ENCODE data around the gene POLR3H. TPM values are rescaled to one million over a fixed set of nuclear protein-coding genes. Genes with fewer than 3 reads are reported as not detected.

Gene POLR3H
- total RNA-seq, 1 donor from 2014 or later: 46.6 TPM

DNA sequence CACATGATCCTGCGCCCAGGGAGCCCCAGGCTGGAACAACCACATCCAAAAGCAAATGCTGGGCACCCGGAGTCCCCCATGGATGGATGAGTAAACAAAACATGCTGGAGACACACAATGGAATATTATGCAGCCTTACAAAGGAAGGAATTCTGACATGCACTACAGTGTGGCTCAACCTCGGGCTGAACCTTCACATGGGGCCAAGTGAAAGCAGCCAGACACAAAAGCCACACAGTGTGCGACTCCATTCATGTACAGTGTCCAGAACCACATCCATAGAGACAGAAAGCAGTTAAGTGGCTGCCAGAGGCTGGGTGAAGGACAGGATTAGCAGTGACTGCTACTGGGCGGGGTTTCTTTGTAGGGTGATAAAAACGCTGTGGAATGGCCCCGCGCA lies 10.1 kb downstream of the POLR3H start:
- Mint-ChIP-seq H3K9me3 (no peaks in the 10 kb centered on the region), H3K4me1 (ENCODE audit: unreplicated experiment) (no peaks in the 10 kb centered on the region), H3K27me3 (no peaks in the 10 kb centered on the region), H3K4me3 (no peak overlapping the region), H3K27ac (no peak overlapping the region), H3K36me3 (peaks cover 8% of the 10 kb centered on the region)
- DNase-seq (ENCODE audit: extremely low spot score, unreplicated experiment): no peak
- TF ChIP-seq, protein P1, sequence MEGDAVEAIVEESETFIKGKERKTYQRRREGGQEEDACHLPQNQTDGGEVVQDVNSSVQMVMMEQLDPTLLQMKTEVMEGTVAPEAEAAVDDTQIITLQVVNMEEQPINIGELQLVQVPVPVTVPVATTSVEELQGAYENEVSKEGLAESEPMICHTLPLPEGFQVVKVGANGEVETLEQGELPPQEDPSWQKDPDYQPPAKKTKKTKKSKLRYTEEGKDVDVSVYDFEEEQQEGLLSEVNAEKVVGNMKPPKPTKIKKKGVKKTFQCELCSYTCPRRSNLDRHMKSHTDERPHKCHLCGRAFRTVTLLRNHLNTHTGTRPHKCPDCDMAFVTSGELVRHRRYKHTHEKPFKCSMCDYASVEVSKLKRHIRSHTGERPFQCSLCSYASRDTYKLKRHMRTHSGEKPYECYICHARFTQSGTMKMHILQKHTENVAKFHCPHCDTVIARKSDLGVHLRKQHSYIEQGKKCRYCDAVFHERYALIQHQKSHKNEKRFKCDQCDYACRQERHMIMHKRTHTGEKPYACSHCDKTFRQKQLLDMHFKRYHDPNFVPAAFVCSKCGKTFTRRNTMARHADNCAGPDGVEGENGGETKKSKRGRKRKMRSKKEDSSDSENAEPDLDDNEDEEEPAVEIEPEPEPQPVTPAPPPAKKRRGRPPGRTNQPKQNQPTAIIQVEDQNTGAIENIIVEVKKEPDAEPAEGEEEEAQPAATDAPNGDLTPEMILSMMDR (conservative IDR thresholded peaks at IDR 0.05): no peak

DNA sequence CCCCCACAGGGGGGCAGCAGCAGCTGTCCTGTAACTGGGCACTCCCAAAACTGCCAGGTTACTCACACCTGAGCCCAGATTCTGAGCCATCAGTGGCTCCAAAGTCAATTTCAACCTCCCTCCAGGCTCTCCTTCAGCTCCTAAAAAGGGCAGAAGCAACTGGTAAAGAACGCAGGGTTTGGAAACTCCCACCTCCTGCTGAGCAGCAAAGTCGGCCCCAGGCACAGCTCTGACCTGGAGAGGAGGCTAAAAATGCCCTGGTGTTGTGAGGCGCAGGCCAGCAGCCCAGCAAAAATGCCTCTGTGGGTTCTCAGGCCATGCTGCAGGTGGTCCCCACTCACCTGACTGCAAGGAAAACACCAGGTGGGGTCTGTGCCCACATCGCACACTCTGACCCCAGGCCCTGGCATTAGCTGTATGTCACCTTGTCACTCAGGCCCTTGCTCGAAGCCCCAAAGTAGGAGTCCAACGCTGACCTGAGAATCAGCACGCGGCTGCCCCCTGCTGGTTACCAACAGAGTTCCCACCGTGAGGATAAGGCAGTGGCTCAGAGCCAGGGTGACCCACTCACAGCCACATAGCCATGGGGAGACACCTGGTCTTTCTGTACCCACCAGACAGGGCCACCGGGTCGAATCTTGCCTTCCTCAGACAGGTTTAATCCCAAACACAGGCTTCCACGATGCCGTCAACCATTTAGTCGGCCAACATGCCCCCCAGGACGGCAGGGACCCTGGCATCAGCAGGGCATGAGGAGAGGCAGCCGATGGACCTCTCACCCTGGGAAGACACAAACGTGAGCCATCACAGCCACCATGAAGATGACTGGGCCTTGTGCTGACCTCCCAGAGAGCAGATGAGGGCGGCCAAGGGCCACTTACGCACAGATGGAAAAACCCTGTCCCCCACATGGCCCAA lies 11.1 kb downstream of the POLR3H start:
- H3K27me3 Mint-ChIP-seq: no peaks in the 10 kb centered on the region
- peaks cover 14% of the 10 kb centered on the region for H3K36me3 Mint-ChIP-seq
- TF ChIP-seq, protein P1 (conservative IDR thresholded peaks at IDR 0.05): peak; percentile 84
- no peaks in the 10 kb centered on the region for H3K4me1 Mint-ChIP-seq (ENCODE audit: unreplicated experiment)
- no peaks in the 10 kb centered on the region for H3K9me3 Mint-ChIP-seq
- H3K27ac Mint-ChIP-seq: peak overlapping the region; percentile 21
- no peak overlapping the region for H3K4me3 Mint-ChIP-seq
- DNase-seq (ENCODE audit: extremely low spot score, unreplicated experiment): no peak

DNA sequence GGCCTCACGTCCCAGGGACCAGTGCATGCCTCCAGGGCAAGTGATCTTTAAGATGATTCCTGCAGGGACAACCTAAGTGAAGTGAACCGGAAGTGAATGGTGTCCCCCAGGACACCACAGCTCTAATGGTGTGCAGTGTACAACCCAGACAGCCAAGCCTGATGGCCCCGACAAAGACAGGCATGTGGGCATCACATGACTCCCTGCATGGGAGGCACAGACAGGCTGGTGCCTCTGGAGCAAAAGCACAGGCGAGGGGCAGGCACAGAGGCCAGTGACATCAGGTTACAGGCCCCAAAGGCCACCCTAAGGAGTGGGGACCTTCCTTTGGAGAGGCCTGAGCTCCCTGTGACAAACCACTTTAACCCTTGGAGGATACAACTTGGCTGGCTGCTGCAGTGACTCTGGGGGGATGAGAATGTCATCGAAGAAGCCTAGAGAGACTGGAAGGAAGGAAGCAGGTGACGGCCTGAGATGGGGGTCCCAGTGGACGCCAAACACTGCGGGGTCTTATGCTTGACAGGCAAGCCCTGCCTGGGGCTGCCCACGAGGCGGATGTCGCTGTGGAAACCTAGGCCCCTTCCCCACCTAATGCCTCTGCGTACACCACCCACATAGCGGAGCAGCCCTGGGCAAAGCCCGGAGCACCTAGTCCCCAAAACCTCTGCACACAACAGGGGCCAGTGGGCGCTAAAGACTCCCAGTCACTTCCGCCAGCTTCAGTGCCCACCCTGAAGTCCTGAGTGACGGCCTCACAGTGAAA lies 12.4 kb downstream of the POLR3H start:
- Mint-ChIP-seq H3K36me3 (peaks cover 10% of the 10 kb centered on the region), H3K27me3 (no peaks in the 10 kb centered on the region), H3K9me3 (no peaks in the 10 kb centered on the region), H3K4me1 (ENCODE audit: unreplicated experiment) (no peaks in the 10 kb centered on the region), H3K27ac (no peak overlapping the region), H3K4me3 (no peak overlapping the region)
- DNase-seq (ENCODE audit: extremely low spot score, unreplicated experiment): no peak
- TF ChIP-seq, protein P1 (conservative IDR thresholded peaks at IDR 0.05): no peak

DNA sequence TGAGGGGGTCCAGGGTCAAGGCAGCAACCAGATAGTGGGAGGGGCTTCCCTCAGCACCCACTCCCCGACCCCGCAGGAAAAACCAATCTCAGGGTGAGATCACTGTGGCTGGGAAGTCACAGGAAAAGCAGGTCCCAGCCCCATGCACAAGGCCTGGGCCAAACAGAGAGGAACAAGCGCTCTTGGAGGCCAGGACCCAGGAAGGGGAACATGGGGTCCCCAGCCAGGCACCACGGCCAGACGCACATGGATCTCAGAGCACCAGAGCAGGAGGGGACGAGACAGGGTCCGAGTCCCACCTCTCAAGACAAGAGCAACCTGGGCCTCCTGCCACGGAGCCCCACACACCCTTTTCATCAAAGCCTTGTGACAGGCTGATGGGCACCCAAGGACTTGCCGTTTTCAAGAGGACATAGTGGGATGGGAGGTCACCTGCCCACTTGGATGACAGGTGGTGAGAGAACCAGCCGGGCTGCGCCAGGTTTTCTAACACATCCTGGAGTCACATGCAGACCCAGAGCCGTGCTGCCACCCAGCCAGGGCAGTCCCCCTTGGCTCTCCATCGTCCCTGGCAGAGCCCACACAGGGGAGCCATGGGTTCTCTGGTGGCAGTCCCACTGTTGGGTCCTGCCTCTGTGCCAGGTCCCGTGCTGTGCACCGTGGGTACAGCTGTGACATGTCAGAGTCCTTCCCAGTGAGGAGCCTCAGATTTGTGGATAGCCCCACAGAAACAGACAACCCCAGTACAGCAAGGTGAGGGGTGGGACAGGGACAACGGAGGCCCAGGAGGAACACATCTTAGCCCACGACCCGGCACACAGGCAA lies 13.2 kb downstream of the POLR3H start:
- no peak for DNase-seq (ENCODE audit: extremely low spot score, unreplicated experiment)
- H3K9me3 Mint-ChIP-seq: no peaks in the 10 kb centered on the region
- H3K27ac Mint-ChIP-seq: peak overlapping the region; percentile 23
- H3K36me3 Mint-ChIP-seq: peaks cover 10% of the 10 kb centered on the region
- TF ChIP-seq, protein P1 (conservative IDR thresholded peaks at IDR 0.05): no peak
- H3K4me3 Mint-ChIP-seq: no peak overlapping the region
- no peaks in the 10 kb centered on the region for H3K27me3 Mint-ChIP-seq
- no peaks in the 10 kb centered on the region for H3K4me1 Mint-ChIP-seq (ENCODE audit: unreplicated experiment)

DNA sequence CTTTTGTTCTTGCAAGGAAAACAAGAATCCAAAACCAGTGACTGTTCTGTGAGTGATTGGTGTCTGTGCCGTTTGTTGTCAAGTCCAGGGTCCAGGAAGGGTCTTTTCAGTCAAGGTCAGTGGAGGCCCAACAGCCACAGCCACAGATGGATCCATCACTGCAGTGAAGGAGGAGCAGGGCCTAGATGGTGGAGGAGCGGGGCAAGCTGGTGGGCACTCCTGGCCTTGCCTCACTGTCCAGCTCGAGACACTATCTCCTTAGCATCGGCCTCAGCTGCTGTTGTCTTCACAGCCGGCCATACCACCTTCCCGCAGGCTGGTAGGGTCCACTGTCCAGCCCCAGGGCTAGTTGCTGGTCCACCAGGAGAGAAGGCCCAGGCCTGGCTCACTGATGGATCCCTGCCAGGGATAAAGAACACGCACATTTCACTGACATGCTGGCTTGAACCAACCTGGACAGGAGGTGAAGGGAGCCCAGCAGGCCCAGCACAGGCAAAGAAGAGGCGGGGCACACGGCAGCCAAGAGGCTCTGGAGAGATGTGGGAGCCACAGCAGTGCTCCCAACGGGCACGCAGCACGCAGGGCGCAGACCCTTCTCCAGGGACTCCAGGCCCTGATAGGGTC lies 15.2 kb downstream of the POLR3H start:
- H3K4me3 Mint-ChIP-seq: no peak overlapping the region
- H3K27ac Mint-ChIP-seq: peak overlapping the region; percentile 2
- peaks cover 5% of the 10 kb centered on the region for H3K36me3 Mint-ChIP-seq
- no peaks in the 10 kb centered on the region for H3K9me3 Mint-ChIP-seq
- TF ChIP-seq, protein P1 (conservative IDR thresholded peaks at IDR 0.05): no peak
- no peaks in the 10 kb centered on the region for H3K4me1 Mint-ChIP-seq (ENCODE audit: unreplicated experiment)
- H3K27me3 Mint-ChIP-seq: no peaks in the 10 kb centered on the region
- no peak for DNase-seq (ENCODE audit: extremely low spot score, unreplicated experiment)
